GM21825 (cell line): ENCODE data around the gene DYNC1LI1.

Source experiments
- ATAC-seq: cut with Tn5 transposase; IDR thresholded peaks from one replicate; pipeline ENCODE4 v1.9.1; 2021; ENCODE audit warnings: mild to moderate bottlenecking, moderate library complexity; ENCODE audit not compliant: unreplicated experiment

The DYNC1LI1 gene

DNA sequence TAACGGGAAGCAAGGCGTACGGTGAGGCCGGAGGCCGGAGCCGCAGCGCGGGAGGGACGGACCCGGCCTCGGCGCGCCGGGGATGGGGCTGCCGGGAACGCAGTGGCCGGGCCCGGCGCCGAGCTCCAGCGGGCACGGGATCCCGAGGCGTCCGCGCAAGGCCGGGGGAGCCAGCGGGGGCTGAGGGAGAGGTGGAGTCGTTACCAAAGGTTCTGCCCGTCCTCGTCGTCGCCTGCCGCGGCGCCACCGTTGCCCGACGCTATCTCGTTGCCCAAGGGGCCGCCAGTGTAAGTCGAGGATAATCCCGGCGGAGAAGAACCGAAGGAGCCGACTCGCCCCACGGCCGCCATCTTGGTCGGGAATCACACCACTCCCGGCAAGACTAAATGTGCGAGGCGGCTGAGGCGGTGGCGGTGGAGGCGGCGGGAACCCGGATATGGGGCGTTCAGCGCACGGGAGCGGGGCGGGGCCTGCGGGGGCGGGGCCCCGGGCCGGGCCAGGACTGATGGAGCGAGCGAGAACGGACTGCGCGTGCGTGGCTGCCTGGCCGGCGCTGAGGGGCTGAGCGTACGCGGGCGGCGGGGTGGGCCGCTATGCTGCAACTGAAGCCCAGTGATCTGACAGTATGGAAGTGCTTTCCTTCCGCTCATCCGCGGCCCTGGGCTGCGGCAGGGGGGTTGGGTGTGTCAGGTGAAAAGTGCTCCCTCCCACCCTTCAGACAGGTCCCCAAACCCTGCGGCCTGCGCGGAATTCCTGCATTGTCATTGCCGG lies at the start of gene DYNC1LI1:
DYNC1LI1 (minus strand) TSS at position 438 of the 771 bp plus-strand sequence; CDS start at position 350, 88 bp downstream.
- peak; percentile 90 for ATAC-seq

DNA sequence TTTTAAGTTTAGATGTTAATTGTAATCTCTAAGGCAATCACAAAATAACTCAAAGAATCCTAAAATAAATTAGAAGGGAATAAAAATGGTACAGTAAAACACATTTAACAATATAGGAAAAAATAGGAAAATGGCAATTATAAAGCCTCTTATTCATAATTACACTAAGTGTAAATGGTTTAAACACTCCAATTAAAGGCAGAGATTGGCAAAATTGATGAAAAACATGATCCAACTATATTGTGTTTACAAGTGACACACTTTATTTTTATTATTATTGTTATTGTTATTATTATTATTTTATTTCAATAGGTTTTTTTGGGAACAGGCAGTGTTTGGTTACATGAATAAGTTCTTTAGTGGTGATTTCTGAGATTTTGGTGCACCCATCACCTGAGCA lies 48.7 kb upstream of the DYNC1LI1 start:
- ATAC-seq = no peak

DNA sequence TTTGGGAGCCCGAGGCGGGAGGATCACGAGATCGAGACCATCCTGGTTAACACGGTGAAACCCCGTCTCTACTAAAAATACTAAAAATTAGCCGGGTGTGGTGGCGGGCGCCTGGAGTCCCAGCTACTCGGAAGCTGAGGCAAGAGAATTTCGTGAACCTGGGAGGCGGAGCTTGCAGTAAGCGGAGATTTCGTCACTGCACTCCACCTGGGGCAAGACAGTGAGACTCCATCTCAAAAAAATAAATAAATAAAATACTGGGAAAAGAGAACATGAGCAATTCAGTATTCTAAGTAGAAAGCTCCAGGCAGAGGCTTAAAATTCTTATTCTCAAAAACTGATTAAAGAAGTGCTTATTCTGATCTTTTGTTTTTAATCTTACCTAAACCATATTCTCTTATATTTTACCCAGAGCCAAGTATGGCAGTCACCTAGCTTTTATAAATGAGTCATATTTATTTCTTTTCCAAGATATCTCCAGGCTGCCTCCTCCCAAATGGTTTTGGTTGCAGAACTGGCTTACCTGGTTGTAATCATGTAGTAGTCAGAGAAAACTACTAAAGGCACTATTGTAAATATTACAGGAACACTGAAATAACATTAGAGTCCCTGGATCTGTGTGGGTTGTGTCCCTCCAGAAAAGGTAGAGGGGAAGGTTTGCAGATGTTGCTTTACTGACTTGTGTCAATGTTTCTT lies 45.8 kb upstream of the DYNC1LI1 start:
- no peak for ATAC-seq

DNA sequence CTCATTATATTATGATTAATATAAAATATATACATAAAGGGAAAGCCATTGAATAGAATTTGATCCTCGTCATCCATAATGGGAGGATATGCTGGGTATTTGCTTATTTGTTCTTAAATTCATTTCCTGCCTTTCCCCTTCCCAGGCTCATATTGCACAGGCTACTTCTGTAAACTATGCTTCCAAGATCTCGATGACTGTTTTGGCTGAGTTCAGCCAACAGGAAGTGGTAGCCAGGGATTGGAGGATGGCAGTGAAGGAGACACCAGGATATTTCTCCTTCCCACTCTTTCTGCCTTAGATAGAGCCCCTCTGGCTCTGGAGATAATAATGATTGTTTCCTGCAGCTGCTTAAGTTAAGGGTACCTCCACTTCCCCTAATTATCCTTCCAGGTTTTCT lies 44.3 kb upstream of the DYNC1LI1 start:
- no peak for ATAC-seq

DNA sequence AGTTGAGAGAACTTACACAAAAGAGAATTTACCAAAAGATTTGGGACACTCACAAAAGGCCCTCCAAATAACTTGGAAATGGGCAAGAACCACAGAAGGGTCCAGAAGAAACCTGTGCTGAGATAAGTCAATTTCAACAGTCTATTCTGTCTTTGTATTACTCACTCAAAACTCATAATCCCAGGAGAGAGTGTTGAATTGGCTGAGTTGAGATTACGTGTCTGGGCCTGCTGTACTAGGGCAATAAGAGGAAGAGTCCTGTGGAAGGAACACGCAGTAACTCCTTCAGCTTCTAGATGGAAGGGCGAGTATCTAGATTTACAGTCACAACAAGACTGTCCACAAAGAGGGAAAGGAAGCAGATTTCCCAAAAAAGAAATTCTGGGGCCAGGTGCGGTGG lies 42.5 kb upstream of the DYNC1LI1 start:
- ATAC-seq = no peak

DNA sequence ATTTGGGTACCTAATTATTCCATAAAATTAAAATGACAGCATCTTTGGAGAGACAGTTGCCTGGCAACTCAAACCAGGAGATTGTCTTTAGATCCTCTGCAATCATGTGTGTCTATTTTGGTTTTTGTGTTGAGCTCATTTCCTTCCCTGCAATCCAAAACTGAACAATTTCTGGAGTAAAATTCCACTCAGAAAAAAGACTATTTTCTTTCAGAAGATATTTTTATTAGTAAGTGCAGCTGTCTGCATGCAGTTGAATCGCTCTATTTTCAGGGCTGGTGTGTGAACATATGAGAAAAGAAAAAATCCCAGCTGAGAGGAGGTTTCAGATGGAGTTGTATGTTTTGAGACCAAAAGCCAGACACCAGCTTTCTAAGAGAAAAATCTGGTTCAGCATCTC lies 41.9 kb upstream of the DYNC1LI1 start:
- no peak for ATAC-seq

DNA sequence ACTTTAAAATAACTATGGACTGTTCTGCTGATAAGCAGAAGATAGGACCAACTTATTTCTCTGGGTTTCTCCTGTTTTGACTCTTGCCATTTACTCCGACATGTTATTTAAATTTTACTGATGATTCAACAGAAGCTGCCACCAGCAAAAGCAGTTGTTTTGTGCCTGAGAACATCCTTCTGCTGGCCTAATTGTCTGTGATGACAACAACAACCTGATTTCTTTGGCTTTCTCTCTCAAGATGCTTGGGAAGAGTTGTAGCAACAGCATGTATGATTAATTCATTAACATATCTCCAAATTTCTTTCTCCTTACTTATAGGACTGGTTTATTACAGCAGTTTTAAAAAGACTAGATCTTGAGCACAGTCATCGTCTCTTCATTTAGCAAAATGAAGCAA lies 36.9 kb upstream of the DYNC1LI1 start:
- ATAC-seq = no peak

DNA sequence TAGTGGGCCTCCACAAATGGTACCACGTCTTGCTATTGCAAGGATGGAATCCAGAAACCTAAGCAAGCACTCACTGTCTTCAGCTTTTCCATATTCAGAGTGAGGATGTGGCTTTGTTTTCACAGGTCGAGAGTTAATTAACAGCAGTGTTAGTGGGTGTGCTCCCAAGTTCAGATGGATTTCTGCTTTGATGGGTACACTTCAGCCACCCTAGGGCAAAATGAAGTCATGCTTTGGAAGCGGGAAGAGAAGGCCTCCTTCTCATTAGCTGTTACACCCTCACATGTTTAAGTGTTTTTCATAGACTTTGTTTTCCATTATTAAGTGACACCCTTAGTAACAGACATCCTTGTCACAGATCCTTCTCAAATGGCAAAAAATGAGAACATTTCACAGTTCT lies 36.3 kb upstream of the DYNC1LI1 start:
- no peak for ATAC-seq

DNA sequence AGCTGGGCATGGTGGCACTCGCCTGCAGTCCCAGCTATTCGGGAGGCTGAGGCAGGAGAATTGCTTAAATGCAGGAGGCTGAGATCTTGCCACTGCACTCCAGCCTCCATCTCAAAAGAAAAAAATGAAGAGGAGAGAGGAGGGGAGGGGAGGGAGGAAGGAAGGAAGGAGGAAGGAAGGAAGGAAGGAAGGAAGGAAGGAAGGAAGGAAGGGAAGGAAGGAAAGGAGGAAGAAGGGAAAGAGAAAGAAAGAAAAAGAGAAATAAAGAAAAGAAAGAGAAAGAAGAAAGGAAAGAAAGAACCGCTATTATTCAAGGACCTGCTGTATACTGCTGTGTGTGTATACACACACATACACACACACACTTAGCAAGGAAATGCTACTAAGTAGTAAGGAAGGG lies 35.6 kb upstream of the DYNC1LI1 start:
- no peak for ATAC-seq

DNA sequence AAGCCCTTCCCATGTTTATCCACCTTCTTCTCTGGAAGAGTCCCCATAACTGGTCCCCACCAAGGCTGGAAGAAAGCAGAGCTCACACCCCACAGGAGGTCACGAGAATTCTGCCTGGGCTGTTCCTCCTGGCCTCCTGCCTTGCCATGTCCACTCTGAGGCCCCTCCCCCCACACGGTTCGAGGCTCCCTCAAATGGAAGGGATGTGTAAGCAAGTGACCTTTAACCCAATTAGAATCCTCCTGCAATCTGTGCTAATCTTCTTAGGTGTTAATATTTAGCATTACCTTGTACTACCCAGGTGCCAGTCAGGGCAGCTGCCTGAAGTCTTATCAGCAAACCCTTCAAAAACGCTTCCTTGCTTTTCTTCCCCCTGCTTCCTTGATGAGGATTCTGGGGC lies 32.4 kb upstream of the DYNC1LI1 start:
- ATAC-seq = no peak

DNA sequence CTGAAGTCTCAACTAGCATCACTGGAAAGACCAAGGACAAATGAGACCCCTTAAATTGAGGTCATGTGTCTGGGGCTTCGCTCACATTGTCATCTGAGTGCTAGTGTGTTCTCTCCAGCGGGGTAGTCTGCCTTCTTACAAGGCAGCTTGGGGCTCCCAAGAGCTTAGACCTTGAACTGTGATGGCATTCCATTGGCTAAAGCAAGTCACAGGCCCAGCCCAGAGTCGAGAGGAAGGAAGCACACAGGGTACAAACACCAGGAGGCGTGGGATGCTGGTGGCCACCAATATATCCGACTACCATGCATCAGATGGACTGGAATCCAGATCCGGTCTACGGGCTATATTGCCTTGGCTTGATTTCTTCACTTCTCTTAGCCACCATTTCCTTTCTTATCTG lies 31.5 kb upstream of the DYNC1LI1 start:
- no peak for ATAC-seq

DNA sequence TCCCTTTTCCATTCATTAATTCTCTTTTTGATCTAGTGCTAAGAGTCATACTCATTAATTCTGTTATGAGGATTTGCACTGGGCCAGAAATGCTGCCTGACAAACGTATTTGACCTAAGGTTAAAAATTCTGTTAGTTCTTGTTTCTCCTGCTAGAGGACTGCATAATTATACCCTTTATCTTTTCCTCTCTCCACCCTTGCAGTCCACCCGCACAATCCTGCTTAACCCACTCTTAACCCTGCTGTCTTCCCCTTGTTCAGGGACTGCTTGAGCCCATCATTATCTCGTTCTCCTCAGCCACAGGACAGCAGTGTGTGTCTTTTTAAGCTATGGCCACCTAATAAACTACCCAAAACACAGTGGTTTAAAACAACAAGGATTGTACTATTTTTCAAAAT lies 31.1 kb upstream of the DYNC1LI1 start:
- ATAC-seq = no peak

DNA sequence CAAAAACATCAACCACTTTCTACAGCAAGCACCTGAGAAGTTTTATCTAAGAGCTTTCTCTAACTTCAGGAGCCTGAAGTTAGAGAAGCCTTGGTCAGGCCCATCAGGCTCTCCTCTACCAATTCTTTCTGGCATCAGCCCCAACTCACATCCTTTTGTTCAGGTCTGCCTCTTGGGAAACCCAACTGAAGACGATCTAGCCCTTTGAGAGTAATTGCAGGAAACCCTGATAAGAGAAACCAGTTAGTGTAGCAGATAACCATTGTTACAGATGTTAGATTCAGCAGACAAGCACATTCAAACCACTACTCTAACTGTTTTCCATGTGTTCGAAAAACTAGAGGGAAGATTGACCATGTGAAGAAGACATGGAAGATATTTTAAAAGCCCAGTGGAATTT lies 27.0 kb upstream of the DYNC1LI1 start:
- no peak for ATAC-seq

DNA sequence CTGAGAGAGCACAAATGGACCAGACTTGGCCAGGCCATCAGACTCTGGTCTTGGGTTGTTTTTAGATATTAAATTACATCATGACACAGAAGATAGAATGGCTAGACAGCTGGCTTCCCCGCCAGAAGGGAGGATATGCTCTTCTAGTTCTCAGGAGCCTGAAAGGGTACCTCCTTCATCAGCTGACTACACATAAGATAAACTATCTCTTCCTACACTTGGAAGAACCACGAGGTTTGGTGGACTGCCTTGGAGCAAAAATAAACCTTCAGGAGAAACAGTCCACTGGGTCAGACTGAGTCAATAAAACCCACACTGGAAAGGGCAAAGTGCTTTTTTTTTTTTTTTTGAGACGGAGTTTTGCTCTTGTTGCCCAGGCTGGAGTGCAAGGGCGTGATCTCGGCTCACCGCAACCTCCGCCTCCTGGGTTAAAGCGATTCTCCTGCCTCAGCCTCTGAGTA lies 26.3 kb upstream of the DYNC1LI1 start:
- no peak for ATAC-seq

DNA sequence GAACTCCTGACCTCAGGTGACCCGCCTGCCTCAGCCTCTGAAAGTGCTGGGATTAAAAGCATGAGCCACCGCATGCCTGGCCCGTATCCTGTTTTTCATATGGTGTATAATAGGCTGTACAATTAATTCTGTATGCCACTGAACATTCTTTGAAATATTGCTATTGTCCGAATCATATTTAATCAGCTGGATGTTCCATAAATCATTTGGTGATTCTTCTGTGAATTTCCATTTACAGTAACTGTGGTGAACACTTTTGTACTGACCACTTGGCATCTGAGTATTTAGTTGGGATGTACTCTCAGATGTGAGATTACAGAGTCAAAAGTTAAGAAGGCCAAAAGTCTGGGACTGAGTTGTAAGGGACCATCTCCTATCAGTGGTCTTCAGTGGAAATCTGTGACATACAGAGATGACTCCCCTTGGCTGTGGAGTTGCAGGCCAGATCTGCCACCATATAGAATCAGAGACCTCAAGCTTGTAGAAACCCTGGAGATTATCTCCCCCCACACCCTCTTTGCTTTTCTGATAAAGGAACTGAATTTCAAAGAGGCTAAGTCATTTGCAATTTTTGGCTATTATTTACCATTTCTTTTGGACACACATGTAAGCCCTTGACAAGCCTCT lies 25.7 kb upstream of the DYNC1LI1 start:
- ATAC-seq = no peak

DNA sequence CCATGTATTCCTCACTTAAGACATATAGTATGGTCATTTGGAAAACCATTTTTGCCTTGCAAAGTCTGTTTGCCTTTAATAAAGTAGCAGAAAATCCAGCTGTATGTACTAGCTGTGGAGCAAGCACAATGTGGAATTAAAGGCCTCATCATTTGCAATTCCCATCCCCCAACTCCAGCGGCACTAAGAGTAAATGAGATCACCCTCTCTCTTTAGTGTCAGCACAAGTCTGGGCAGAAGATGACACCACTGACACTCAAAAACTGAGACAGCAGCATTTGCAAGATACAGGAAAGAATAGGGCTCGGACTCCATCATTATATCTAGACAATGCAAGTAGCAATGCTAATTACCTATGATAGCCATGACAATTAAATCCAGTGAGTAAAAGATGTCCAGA lies 24.7 kb upstream of the DYNC1LI1 start:
- ATAC-seq = no peak

DNA sequence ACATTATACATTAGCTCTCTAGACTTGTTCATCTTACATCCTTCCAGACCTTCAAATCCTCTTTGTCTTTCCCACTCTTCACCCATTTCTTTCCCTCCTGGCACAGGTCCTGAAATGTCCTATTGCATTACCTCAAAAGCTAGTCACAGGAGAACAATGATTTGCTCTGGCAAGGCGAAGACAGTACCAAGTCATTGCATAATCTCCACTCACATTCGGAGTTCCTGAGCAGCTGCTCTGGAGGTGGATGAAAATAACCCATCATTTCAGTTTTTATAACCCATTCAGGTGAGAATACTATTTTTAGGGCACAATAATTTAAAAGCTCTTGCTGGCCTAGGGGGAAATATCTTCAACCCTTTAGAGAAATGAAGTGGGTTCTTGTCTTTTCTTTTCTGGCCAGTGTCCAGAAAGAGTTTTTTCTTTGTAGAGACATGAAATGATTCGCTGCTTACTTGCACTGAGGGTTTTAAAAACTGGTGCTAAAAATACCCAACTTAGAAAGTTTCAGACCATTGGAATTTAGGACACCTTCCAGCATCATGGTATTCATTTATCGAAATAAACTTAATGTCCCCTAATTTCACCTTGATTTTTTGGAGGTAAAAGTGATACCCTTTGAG lies 23.4 kb upstream of the DYNC1LI1 start:
- ATAC-seq = no peak

DNA sequence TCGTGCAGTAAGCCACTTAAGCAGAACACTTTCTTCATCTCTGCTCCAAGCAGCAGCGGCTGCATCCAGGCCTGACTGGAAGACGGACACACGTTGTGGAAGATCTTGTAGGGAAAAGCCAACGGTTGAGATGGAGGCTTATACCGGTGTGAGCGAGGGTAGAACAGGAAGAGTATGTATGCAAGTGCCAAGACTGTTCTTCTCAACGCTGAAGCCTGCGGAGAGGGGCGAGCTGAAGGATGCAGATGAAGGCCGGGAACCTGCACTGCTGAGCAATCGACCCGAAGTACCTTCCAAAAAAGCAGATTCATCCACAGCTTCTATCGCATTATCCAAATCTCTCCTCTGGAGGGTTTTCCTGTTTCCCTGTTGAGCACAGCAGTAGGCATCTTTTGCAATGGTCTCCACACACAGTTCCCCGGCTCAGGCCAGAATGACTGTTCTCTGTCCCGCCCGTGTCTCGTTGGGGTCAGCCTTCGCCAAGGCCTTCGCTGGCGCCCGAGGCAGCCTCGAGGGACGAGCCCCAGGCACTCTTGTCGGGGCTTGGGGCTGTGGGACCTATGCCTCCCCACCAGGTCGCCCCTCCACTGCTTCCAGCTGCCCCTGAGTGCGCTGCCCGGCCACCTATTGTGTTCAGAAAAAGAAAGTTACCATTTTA lies 22.2 kb upstream of the DYNC1LI1 start:
- no peak for ATAC-seq

DNA sequence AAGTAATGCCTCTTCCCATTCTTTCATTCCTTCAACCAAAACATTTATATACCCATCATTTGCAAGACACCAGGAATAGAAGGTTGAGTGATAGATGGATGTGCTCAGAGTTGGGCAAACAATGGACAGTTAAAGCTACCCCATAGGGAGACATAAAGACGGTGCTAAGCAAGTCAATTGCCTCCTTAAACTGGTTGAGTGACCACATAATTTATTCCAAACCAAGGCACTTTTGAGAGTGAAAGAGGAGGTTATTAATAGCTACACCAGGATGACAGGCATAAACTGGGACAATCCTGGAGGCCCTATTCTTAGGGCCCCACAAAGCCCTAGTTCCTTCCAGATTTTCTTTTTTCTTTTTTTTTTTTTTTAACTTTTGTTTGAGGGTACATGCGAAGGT lies 21.4 kb upstream of the DYNC1LI1 start:
- ATAC-seq = no peak

DNA sequence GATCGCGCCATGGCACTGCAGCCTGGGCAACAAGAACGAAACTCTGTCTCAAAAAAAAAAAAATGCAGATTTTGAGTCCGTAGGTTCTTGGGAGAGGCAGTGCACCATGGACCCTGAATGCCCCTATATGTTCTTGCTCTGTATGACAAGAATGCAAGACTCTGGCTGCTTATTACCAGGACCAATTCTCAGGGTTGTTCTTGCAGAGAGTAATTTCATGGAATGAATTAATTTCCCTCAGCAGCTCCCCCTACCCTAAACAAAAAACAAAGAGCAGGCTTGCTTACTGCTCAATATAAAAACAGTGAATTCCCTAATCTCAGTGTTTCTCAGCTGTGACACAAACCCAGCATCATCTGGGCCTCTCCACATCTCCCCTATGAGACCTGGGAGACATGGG lies 20.5 kb upstream of the DYNC1LI1 start:
- no peak for ATAC-seq

DNA sequence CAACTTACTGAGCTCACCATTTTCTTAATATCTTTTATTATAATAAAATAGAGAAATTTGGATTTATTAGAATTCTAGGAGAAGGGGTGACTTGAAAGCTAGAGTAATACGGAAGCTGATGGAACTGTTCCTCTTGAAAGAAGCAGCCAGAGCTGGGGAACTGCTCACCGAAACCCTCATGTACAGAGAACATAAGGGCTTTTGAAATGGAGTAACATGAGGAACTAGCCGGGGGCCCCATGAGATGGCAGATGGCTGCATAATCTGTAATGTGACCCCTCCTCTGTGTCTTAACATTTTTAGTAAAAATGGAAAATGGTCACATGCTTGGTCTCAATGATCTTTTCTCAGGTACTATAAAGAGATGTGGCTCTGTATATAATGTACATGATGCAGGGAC lies 15.7 kb upstream of the DYNC1LI1 start:
- ATAC-seq = no peak
